HepG2 (cell line): ENCODE data around the gene HPS1. TPM values are rescaled to one million over a fixed set of nuclear protein-coding genes. Genes with fewer than 3 reads are reported as not detected.

ENCODE experiments used
- BHLHE40 ChIP-seq: IDR thresholded peaks from 2 replicates; pipeline ENCODE4 v1.6.1; 2011; ENCODE audit warnings: low read length, improper control_type of control experiment
- ESRRA ChIP-seq: sonication (generic); formaldehyde crosslinking; IDR thresholded peaks from 2 replicates; pipeline ENCODE4 v1.5.1; 2020; ENCODE audit warnings: mild to moderate bottlenecking, low read depth, missing genetic modification reagents
- FOXM1 ChIP-seq: sonication (generic); formaldehyde crosslinking; IDR thresholded peaks from 2 replicates; pipeline ENCODE4 v1.5.0; 2020; ENCODE audit warnings: missing genetic modification reagents
- HMG20A ChIP-seq: IDR thresholded peaks from 2 replicates; pipeline ENCODE4 v1.6.1; 2016; ENCODE audit warnings: borderline replicate concordance
- NFE2L2 ChIP-seq: fragments of 150-350 bp; IDR thresholded peaks from 2 replicates; pipeline ENCODE4 v1.6.1; 2014; ENCODE audit warnings: low read length
- NKX3-1 ChIP-seq: sonication (generic); formaldehyde crosslinking; IDR thresholded peaks from 2 replicates; pipeline ENCODE4 v1.5.0; 2020; ENCODE audit warnings: missing genetic modification reagents
- NR2F1 ChIP-seq, 2 experiments: fragments of 450-650 bp in 1 of 2; formaldehyde crosslinking in 1 of 2; IDR thresholded peaks; 2 replicates each; pipeline versions ENCODE4 v1.5.0 to v1.6.1; 2016 to 2020; ENCODE audit warnings: mild to moderate bottlenecking in 1 of 2, missing compliant biosample characterization in 1 of 2, missing genetic modification reagents in 1 of 2, moderate library complexity in 1 of 2
- NR2F6 ChIP-seq, 2 experiments: IDR thresholded peaks; 2 replicates each; pipeline ENCODE4 v1.6.1; 2016; ENCODE audit warnings: antibody characterized with exemption in 1 of 2, mild to moderate bottlenecking in 1 of 2
- SIN3A ChIP-seq: IDR thresholded peaks from 2 replicates; pipeline ENCODE4 v1.6.1; 2011; ENCODE audit warnings: low read depth, mild to moderate bottlenecking, control low read depth, low read length, borderline replicate concordance
- SMC3 ChIP-seq: IDR thresholded peaks from 2 replicates; pipeline ENCODE4 v1.6.1; 2011; ENCODE audit warnings: low read length, improper control_type of control experiment
- ZBTB21 ChIP-seq: sonication (generic); formaldehyde crosslinking; IDR thresholded peaks from 2 replicates; pipeline ENCODE4 v1.4.0; 2020; ENCODE audit warnings: missing genetic modification reagents
- ZNF138 ChIP-seq: sonication (generic); formaldehyde crosslinking; IDR thresholded peaks from 2 replicates; pipeline ENCODE4 v1.5.0; 2020; ENCODE audit warnings: mild to moderate bottlenecking, low read depth, missing genetic modification reagents
- ZNF234 ChIP-seq: sonication (generic); formaldehyde crosslinking; conservative IDR thresholded peaks from 2 replicates; pipeline ENCODE4 v1.5.1; 2020; ENCODE audit warnings: mild to moderate bottlenecking, missing genetic modification reagents
- ZNF235 ChIP-seq: sonication (generic); formaldehyde crosslinking; IDR thresholded peaks from 2 replicates; pipeline ENCODE4 v1.8.1; 2023; ENCODE audit warnings: mild to moderate bottlenecking, missing genetic modification reagents, borderline replicate concordance
- ZNF343 ChIP-seq: sonication (generic); formaldehyde crosslinking; IDR thresholded peaks from 2 replicates; pipeline ENCODE4 v1.4.0; 2020; ENCODE audit warnings: mild to moderate bottlenecking, missing genetic modification reagents
- ZNF556 ChIP-seq: sonication (generic); formaldehyde crosslinking; IDR thresholded peaks from 2 replicates; pipeline ENCODE4 v1.4.0; 2020; ENCODE audit warnings: mild to moderate bottlenecking, missing genetic modification reagents, borderline replicate concordance
- ZNF75D ChIP-seq: sonication (generic); formaldehyde crosslinking; IDR thresholded peaks from 2 replicates; pipeline ENCODE4 v1.8.1; 2023; ENCODE audit warnings: missing genetic modification reagents, mild to moderate bottlenecking, borderline replicate concordance
- ZNF878 ChIP-seq: sonication (generic); formaldehyde crosslinking; IDR thresholded peaks from 2 replicates; pipeline ENCODE4 v1.8.1; 2023; ENCODE audit warnings: mild to moderate bottlenecking, missing genetic modification reagents, moderate library complexity
- polyA plus RNA-seq, 8 experiments: library from polyadenylated mRNA; depleted of rRNA in 3 of 8; stranded (reverse) in 7 of 8; unstranded in 1 of 8; fragments of >200 nt; fragmentation: Illumina TruSeq in 4 of 8; extraction: Trizol in 4 of 8; gene quantifications; 2 replicates each; pipeline versions ENCODE4 v1.2.1 to v1.2.3, GENCODE V29; 2011 to 2016; ENCODE audit warnings: low read depth in 4 of 8, missing spikeins in 1 of 8, mixed read lengths in 1 of 8; ENCODE audit not compliant: insufficient read depth in 1 of 8
- total RNA-seq, 5 experiments: library from RNA; depleted of rRNA; stranded (reverse); fragments of >200 nt; fragmentation: Illumina TruSeq; extraction: Trizol; gene quantifications; 2 replicates each; pipeline ENCODE4 v1.2.3, GENCODE V29; 2016; ENCODE audit warnings: low read depth in 1 of 5
- TF ChIP-seq, protein P1 (sequence below): IDR thresholded peaks from 2 replicates; pipeline ENCODE4 v1.6.1; 2016; ENCODE audit warnings: control low read depth
- TF ChIP-seq, protein P2 (sequence below): sonication (generic); formaldehyde crosslinking; IDR thresholded peaks from 2 replicates; pipeline ENCODE4 v1.4.0; 2020; ENCODE audit warnings: missing genetic modification reagents
- TF ChIP-seq, protein P3 (sequence below): sonication (generic); formaldehyde crosslinking; IDR thresholded peaks from 2 replicates; pipeline ENCODE4 v1.4.0; 2020; ENCODE audit warnings: missing genetic modification reagents
- TF ChIP-seq, protein P4 (sequence below): IDR thresholded peaks from 2 replicates; pipeline ENCODE4 v1.6.1; 2016; ENCODE audit warnings: missing biosample characterization, missing genetic modification reagents, low read depth
- TF ChIP-seq, protein P5 (sequence below): fragments of 450-650 bp; IDR thresholded peaks from 2 replicates; pipeline ENCODE4 v1.6.1; 2017
- TF ChIP-seq, protein P6 (sequence below): sonication (generic); formaldehyde crosslinking; IDR thresholded peaks from 2 replicates; pipeline ENCODE4 v1.5.1; 2020; ENCODE audit warnings: missing genetic modification reagents, mild to moderate bottlenecking, borderline replicate concordance

HPS1 gene
- total and polyA plus RNA-seq, 2 of the 13 experiments (the other 11 are each of a cell fraction or from before 2014, with no cell fraction given): 24.6 to 25.8 TPM

DNA sequence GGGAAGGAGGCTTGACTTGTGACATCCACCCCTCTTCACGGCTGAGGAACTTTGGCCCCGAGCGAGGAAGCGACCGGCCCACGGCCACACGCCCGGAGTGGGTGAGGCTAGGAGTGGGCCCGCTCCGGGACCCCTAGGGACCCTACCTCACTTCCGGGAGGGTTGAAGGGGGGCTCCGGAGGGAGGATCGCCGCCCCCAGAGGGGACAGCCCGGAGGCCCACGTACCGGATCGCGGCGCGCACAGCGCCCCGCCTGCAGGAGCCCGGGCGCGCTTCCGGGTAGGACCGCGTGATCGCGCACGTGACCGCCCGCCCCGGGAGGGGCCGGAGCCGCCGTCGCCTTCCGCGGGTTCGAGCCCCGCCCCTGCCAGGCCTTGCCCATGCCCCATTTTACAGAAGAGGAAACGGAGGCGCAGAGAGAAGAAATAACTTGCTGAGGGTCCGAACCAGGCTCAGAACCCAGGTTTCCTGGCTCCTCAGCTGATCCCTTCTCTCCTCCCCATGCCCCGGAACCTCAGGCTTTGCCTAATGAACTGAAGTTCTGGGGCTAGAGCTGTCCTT is at the start of gene HPS1 (continued):
- TF ChIP-seq ZNF556 (CRISPR knock-in tag) (no peak), ESRRA (CRISPR knock-in tag) (no peak), ZNF138 (CRISPR knock-in tag) (no peak), HMG20A (CRISPR knock-in tag) (no peak), NFE2L2 (no peak), SIN3A (peak; percentile 73; the same call in 1 of the 2 replicates), NR2F6 (IDR thresholded peaks at IDR 0.05) (no peak), NR2F6 (CRISPR knock-in tag; IDR thresholded peaks at IDR 0.05) (no peak; the same call in 1 of the 2 replicates), ZNF235 (CRISPR knock-in tag) (0 out of 2 replicates have a peak, but pooled peaks have one; percentile 73), ZNF878 (CRISPR knock-in tag) (no peak), ZNF234 (CRISPR knock-in tag) (peak; percentile 10; the same call in 1 of the 2 replicates), BHLHE40 (peak; percentile 97), ZNF75D (CRISPR knock-in tag) (no peak), ZBTB21 (CRISPR knock-in tag) (no peak), ZNF343 (CRISPR knock-in tag) (no peak), SMC3 (no peak), NKX3-1 (peak; percentile 22; the same call in 1 of the 2 replicates), NR2F1 (CRISPR knock-in tag; IDR thresholded peaks at IDR 0.05) (no peak), FOXM1 (CRISPR knock-in tag) (no peak)
- TF ChIP-seq, protein P1, sequence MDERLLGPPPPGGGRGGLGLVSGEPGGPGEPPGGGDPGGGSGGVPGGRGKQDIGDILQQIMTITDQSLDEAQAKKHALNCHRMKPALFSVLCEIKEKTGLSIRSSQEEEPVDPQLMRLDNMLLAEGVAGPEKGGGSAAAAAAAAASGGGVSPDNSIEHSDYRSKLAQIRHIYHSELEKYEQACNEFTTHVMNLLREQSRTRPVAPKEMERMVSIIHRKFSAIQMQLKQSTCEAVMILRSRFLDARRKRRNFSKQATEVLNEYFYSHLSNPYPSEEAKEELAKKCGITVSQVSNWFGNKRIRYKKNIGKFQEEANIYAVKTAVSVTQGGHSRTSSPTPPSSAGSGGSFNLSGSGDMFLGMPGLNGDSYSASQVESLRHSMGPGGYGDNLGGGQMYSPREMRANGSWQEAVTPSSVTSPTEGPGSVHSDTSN (CRISPR knock-in tag): no peak
- TF ChIP-seq, protein P2, sequence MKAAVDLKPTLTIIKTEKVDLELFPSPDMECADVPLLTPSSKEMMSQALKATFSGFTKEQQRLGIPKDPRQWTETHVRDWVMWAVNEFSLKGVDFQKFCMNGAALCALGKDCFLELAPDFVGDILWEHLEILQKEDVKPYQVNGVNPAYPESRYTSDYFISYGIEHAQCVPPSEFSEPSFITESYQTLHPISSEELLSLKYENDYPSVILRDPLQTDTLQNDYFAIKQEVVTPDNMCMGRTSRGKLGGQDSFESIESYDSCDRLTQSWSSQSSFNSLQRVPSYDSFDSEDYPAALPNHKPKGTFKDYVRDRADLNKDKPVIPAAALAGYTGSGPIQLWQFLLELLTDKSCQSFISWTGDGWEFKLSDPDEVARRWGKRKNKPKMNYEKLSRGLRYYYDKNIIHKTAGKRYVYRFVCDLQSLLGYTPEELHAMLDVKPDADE: 0 out of 2 replicates have a peak, but pooled peaks have one; percentile 49
- TF ChIP-seq, protein P3, sequence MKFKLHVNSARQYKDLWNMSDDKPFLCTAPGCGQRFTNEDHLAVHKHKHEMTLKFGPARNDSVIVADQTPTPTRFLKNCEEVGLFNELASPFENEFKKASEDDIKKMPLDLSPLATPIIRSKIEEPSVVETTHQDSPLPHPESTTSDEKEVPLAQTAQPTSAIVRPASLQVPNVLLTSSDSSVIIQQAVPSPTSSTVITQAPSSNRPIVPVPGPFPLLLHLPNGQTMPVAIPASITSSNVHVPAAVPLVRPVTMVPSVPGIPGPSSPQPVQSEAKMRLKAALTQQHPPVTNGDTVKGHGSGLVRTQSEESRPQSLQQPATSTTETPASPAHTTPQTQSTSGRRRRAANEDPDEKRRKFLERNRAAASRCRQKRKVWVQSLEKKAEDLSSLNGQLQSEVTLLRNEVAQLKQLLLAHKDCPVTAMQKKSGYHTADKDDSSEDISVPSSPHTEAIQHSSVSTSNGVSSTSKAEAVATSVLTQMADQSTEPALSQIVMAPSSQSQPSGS (CRISPR knock-in tag): no peak
- TF ChIP-seq, protein P4, sequence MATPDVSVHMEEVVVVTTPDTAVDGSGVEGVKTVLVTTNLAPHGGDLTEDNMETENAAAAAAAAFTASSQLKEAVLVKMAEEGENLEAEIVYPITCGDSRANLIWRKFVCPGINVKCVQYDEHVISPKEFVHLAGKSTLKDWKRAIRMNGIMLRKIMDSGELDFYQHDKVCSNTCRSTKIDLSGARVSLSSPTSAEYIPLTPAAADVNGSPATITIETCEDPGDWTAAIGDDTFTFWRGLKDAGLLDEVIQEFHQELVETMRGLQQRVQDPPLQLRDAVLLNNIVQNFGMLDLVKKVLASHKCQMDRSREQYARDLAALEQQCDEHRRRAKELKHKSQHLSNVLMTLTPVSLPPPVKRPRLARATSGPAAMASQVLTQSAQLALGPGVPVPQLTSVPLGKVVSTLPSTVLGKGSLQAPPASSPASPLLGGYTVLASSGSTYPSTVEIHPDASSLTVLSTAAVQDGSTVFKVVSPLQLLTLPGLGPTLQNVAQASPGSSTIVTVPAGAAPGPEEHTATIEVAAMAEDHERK (CRISPR knock-in tag): no peak
- TF ChIP-seq, protein P5, sequence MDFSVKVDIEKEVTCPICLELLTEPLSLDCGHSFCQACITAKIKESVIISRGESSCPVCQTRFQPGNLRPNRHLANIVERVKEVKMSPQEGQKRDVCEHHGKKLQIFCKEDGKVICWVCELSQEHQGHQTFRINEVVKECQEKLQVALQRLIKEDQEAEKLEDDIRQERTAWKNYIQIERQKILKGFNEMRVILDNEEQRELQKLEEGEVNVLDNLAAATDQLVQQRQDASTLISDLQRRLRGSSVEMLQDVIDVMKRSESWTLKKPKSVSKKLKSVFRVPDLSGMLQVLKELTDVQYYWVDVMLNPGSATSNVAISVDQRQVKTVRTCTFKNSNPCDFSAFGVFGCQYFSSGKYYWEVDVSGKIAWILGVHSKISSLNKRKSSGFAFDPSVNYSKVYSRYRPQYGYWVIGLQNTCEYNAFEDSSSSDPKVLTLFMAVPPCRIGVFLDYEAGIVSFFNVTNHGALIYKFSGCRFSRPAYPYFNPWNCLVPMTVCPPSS: no peak
- TF ChIP-seq, protein P6, sequence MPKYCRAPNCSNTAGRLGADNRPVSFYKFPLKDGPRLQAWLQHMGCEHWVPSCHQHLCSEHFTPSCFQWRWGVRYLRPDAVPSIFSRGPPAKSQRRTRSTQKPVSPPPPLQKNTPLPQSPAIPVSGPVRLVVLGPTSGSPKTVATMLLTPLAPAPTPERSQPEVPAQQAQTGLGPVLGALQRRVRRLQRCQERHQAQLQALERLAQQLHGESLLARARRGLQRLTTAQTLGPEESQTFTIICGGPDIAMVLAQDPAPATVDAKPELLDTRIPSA (CRISPR knock-in tag): no peak
